Suppressor macrophage treated with lipopolysaccharide for 1 hour (primary cell): ENCODE measurements around the gene JTB.

Experiments used
- DNase-seq, 3 donors: peaks; one replicate each; pipeline ENCODE4 v3.0.0-alpha.2; 2020 to 2022

The JTB gene

DNA sequence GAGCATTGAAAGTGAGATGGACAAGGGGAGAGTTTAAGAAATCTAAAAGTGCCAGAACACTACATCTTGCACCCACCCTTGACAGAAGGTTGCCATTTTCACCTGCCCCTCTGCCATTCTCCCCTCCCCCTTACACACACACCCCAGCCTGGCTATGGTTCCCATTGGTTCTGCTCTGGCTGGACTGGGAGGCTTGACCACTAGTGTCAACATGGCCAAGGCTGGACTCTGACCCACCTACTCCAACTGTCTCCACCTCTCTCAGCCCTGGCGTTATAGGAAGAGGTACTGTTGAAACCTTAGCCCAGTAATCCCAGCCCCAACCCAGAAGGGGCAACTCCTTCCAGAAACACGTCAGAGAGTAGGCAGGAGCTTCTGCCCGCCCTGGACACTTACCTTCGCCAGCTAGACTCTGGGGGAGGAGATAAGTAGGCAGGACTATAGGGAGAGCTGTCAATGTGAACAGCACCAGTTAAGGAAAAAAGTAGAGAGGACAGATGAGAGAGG lies 23.6 kb downstream of the JTB start:
- no peak for DNase-seq

GRCh38 chr1:153951801-153952200 lies 25.7 kb downstream of the JTB start:
- no peak for DNase-seq

DNA sequence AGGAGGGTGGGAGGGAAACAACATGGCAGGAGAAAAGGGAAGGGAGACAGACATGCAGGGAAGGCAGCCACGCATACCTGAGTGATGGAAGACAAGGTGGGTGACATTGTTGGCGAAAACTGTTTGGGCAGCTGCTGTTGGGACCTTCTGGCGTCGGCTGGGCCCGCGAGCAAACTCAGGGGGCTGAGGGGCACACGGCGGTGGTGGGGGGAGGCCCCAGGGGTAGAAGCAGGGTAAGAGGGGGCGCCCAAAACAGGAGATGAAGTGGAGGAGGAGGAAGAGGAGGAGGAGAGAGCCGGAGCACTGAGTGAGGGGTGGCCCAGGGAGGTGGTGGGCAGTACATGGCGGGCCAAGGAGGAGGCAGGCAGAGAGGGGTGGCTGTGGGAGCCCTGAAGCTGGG lies 26.3 kb downstream of the JTB start:
- no peak for DNase-seq

GRCh38 chr1:153946622-153947241 lies 30.7 kb downstream of the JTB start, which contains the start of gene DENND4B:
Gene DENND4B, minus strand, starts transcription at chr1:153946718. Its CDS starts 2,344 bp downstream, at chr1:153944374.
- peak; percentile 84 to 95 (median 90) for DNase-seq

GRCh38 chr1:153945795-153946621 lies 31.5 kb downstream of the JTB start:
- DNase-seq = peak; percentile 97 to 98 (median 97)

- DNase-seq = peak; percentile 91 to 93 (median 92)
Observed at GRCh38 chr1:153945131-153945794, 32.2 kb downstream of the JTB start.

GRCh38 chr1:153944827-153945117 lies 32.7 kb downstream of the JTB start:
- no peak for DNase-seq

GRCh38 chr1:153944005-153944826 lies 33.3 kb downstream of the JTB start:
- DNase-seq = peak; percentile 63 to 78 (median 77)

GRCh38 chr1:153942766-153943549 lies 34.5 kb downstream of the JTB start:
- DNase-seq = no peak

DNA sequence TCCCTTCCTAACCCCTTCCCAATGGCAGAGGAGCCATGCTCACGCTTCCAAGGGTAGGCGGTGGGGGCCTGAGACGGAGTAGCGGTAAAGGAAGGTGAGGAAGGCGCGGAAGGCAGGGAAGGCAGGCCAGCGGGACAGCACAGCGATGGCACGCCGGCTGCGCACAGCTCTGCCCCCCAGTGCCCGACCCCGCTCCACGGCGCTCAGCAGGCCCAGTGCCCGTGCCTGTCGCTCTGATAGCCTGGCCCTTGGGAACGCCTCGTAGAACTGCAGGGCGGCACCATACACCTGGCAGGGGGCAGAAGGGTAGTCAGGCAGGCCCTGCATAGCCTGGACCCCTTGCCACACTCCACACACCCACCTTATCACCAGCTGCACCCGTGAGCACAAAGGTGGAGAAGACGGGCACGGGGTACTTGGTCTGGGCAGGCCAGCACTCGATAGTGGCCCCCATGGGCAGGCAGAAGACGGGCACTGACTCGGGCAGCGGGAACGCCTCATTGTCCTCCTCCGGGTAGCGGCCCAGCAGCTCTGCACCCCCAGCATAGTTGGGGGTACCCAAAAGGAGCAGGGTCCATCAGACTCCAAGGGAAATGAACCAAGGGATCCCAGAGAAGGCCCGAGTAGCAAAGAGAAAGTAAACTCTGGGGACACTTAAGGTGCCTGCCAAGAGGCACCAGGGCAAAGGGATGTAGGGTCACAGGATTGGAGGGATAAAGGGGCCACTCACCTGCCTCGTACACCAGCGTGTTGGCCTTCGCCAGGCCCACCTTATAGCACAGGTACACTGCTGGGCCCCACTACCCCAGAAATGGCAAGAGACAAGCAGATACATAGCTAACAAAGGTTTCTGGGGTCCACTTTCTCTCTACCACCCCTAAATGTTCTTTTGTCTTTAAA lies 35.4 kb downstream of the JTB start:
- DNase-seq = no peak

DNA sequence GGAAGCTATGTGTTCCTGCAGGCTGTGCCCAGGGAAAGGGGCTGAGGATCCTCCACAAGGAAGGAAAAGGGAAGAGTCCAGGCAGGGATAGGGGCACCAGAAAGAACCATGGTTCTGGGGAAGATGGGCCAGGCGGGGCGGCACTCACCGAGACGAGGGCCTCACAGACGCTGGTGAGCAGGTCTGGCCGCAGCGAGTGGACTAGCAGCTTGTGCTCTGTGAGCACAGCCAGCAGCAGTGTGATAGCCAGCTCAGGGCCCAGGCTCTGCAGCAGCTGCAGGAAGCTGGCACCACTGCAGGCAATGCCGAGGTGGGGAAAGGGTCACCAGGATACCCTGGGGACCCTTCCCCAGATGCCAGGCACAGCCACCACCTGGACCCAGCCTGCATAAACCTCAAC lies 36.7 kb downstream of the JTB start:
- no peak for DNase-seq

GRCh38 chr1:153939476-153939875 lies 38.0 kb downstream of the JTB start:
- DNase-seq = no peak

GRCh38 chr1:153938996-153939395 lies 38.5 kb downstream of the JTB start:
- no peak for DNase-seq

DNA sequence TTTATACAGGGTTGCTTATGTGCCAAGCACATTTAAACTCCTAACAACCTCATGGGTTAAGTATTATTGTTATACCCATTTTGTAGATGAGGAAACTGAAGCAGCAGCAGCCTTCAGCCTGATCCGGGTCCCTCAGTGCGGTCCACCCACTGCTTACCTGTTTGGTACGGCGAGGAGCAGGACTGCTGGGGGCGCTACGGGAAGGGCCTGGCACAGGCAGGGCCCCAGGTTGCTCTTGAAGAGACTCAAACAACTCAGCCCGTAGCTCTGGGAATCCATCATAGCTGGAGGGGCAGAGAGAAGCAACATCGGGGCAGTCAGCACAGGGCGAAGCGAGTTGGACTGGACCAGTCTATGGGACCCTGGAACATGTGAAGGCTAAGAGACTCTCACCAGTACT lies 40.1 kb downstream of the JTB start:
- DNase-seq = no peak

- DNase-seq = no peak
Observed at GRCh38 chr1:153936011-153936802, 41.3 kb downstream of the JTB start.

- no peak for DNase-seq
Observed at GRCh38 chr1:153934746-153935145, 42.7 kb downstream of the JTB start.

DNA sequence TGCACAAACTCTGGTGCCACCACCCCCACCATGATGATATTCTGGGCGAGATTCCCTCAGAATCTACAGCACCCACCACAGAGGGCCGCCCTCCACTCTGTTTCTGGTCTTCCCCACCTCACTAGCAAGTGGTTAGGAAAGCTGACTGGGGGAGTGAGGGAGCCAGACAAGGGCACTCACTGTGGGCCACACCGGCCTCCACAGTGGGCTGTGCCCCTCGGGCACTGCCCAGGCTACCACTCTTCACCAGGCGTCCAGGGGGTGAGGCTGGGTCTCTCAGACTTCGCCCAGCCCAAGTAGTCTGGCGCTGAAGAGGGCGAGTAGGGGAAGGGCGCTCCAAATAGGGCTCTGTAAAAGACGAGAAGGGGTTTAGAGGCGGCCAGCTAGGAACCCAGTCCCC lies 43.5 kb downstream of the JTB start:
- no peak for DNase-seq

DNA sequence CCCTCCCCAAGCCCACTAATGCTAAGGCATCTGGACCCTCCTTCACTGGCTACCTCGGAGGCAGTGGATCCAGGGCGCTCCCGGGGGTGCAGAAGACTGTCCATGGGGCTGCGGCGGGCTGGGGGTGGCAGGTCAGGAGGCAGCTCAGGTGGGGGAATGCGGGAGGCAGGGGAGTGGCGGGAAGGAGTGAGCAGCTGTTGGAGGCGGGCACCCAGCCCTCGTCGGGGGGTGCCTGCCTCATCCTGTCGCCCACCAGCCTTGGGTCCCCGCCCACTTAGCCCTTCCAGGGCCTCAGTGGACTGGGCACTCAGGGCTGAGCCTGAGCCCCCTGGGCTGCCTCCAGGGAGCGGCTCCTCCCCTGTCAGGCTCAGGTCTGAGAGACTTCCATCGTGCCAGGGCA lies 44.0 kb downstream of the JTB start:
- no peak for DNase-seq

DNA sequence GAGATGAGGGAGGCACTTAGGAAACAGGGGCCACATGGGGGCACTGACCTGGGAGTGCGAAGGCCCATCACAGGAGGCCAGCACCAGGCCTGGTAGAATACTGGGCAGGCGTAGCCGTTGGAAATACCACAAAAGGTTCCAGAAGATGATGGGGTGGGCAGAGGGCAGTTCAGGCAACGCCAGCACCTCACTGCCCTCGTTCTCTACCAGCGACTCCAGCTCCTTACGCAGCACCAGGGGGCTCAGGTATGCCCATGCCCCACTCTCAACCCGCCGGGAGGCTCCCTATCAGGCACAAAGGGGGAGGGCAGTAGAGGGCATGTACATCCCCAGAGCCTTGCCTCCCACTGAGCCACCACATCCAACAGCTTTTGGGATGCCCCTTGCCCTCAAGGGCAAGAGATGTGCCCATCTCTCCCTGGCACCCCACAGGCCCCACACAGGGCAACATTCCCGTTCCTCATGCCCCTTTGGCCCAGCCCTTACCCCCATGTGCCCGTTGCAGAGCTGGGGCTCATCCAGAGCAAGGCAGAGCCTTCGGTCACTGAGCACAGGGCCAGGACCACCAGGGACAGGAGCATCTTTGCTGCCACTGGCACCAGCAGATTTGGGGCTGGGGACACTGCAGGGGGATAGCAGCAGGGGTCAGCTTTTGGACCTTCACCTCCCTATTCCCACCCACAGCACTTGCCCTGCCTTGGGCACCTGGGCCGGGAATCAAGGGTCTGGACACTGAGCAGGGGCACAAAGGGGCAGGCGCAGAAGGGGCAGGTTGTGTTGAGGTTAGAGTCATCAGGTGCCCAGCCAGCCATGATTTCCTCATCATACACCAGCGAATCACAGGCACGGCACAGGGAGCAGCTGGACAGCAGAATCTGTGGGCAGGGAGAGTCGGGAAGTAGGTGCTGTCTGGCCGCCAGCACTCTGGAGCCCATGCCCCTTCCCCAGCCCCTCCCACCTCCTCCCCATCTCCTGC lies 45.0 kb downstream of the JTB start:
- DNase-seq = no peak
